ENCODE results near the gene BTG1.
A peak's percentile ranks its signal among the peaks of the same experiment; 100 is the strongest.
"Not testable (repeated sequence)": the region's sequence is repeated elsewhere in the genome, so short reads cannot be mapped to it uniquely, and the experiment has no call there.

BTG1 gene

GRCh38 chr12:92149563-92149962 lies 3.9 kb upstream of the BTG1 start:
- no peak for DNase-seq (ENCODE audit: low read depth in 3 of 3, low spot score in 1 of 3)

GRCh38 chr12:92147491-92147890 lies 1.8 kb upstream of the BTG1 start:
- no peak for DNase-seq (ENCODE audit: low read depth in 3 of 3, low spot score in 1 of 3)

GRCh38 chr12:92146497-92147224 lies 1.0 kb upstream of the BTG1 start:
- no peak for DNase-seq (ENCODE audit: low read depth in 3 of 3, low spot score in 1 of 3)

- DNase-seq (ENCODE audit: low read depth in 3 of 3, low spot score in 1 of 3), result peak in 2 of 3 donors; percentile 42 to 54
Measured at GRCh38 chr12:92145481-92145730, 240 bp downstream of the BTG1 start.

- DNase-seq (ENCODE audit: low read depth in 3 of 3, low spot score in 1 of 3), result peak; percentile 18 to 33 (median 27)
Measured at GRCh38 chr12:92144631-92145480, 790 bp downstream of the BTG1 start.

GRCh38 chr12:92143686-92144630 lies 1.7 kb downstream of the BTG1 start:
- peak; percentile 25 to 56 (median 30) for DNase-seq (ENCODE audit: low read depth in 3 of 3, low spot score in 1 of 3)

GRCh38 chr12:92143258-92143657 lies 2.4 kb downstream of the BTG1 start:
- no peak for DNase-seq (ENCODE audit: low read depth in 3 of 3, low spot score in 1 of 3)

- no peak for DNase-seq (ENCODE audit: low read depth in 3 of 3, low spot score in 1 of 3)
Measured at GRCh38 chr12:92142251-92142926, 3.3 kb downstream of the BTG1 start.

GRCh38 chr12:92141591-92142121 lies 4.0 kb downstream of the BTG1 start:
- no peak for DNase-seq (ENCODE audit: low read depth in 3 of 3, low spot score in 1 of 3)

GRCh38 chr12:92140896-92141536 lies 4.6 kb downstream of the BTG1 start:
- DNase-seq (ENCODE audit: low read depth in 3 of 3, low spot score in 1 of 3), result no peak

- DNase-seq (ENCODE audit: low read depth in 3 of 3, low spot score in 1 of 3), result no peak
Measured at GRCh38 chr12:92140156-92140555, 5.5 kb downstream of the BTG1 start.

GRCh38 chr12:92139634-92140150 lies 6.0 kb downstream of the BTG1 start:
- DNase-seq (ENCODE audit: low read depth in 3 of 3, low spot score in 1 of 3), result no peak

- DNase-seq (ENCODE audit: low read depth in 3 of 3, low spot score in 1 of 3), result no peak
Measured at GRCh38 chr12:92138626-92139025, 7.0 kb downstream of the BTG1 start.

GRCh38 chr12:92138144-92138543 lies 7.5 kb downstream of the BTG1 start:
- no peak for DNase-seq (ENCODE audit: low read depth in 3 of 3, low spot score in 1 of 3)

GRCh38 chr12:92136965-92137721 lies 8.5 kb downstream of the BTG1 start:
- DNase-seq (ENCODE audit: low read depth in 3 of 3, low spot score in 1 of 3), result no peak

GRCh38 chr12:92136026-92136730 lies 9.5 kb downstream of the BTG1 start:
- DNase-seq (ENCODE audit: low read depth in 3 of 3, low spot score in 1 of 3), result no peak

- DNase-seq (ENCODE audit: low read depth in 3 of 3, low spot score in 1 of 3), result not testable (repeated sequence)
Measured at GRCh38 chr12:92135541-92135940, 10.1 kb downstream of the BTG1 start.

- DNase-seq (ENCODE audit: low read depth in 3 of 3, low spot score in 1 of 3), result no peak
Measured at GRCh38 chr12:92134638-92135274, 10.9 kb downstream of the BTG1 start.
